HG03521 (cell line): ENCODE measurements around the gene ZCCHC2.

Experiments used
- ATAC-seq: cut with Tn5 transposase; IDR thresholded peaks from one replicate; pipeline ENCODE4 v1.9.1; 2021; ENCODE audit warnings: mild to moderate bottlenecking, moderate library complexity; ENCODE audit not compliant: unreplicated experiment

ZCCHC2 gene

GRCh38 chr18:62605685-62606084 lies 82.9 kb downstream of the ZCCHC2 start:
- no peak for ATAC-seq

- ATAC-seq: no peak
Measured at GRCh38 chr18:62606106-62606505, 83.3 kb downstream of the ZCCHC2 start.

DNA sequence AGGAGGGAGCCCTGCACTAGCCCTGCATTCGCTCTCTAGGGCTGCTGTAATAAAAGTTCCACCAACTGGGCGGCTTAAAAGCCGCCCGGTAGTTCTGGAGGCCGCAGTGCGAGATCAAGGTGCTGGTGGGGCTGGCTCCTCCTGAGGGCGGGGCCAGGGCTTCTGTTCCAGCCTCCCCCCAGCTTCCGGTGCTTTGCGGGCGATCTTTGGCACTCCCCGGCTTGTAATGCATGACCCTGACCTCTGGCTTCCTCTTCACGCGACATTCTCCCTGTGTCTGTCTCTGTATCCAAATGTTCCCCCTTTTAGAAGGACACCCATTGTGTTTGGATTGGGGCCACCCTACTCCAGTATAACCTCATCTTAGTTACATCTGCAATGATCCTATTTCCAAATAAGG lies 84.5 kb downstream of the ZCCHC2 start:
- ATAC-seq: no peak

GRCh38 chr18:62607708-62608428 lies 85.0 kb downstream of the ZCCHC2 start:
- no peak for ATAC-seq

GRCh38 chr18:62609764-62610163 lies 86.9 kb downstream of the ZCCHC2 start:
- ATAC-seq: no peak

DNA sequence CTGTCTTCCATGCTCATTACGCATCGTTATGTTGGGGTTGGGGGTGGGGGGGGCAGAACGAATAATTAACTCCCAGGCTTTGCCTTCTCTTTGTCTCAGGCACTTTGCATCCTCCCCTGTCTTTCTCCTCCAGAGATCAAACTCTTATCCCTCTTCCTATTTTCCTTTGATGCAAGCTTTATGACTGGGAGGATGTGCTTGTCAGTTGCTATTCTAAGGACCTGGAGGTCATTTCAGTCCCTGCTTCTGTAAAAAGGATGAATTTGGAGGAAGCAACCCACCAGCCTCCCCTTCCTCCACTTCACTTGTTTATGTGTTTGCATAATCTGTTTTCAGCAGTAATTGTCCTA lies 87.5 kb downstream of the ZCCHC2 start:
- no peak for ATAC-seq

GRCh38 chr18:62610701-62611411 lies 88.0 kb downstream of the ZCCHC2 start:
- ATAC-seq: no peak

- no peak for ATAC-seq
Measured at GRCh38 chr18:62611453-62612288, 88.8 kb downstream of the ZCCHC2 start.

DNA sequence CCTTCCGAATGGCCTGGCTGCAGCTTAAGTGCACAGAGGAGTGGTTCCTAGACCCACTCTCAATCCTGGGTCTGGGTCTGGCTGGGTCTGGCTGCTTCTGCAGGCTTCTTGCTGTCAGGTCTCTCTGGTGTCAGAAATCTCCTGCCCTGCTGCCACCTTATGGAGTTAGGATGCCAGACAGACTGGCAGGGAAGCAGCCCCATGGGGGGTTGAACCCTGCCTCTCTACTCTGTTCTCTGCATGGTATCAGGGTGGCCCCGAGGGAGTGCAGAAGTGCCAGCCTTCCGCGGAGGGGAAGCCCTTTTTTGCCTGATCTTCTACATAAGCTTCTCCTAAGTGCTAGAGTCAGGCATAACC lies 89.4 kb downstream of the ZCCHC2 start:
- no peak for ATAC-seq

DNA sequence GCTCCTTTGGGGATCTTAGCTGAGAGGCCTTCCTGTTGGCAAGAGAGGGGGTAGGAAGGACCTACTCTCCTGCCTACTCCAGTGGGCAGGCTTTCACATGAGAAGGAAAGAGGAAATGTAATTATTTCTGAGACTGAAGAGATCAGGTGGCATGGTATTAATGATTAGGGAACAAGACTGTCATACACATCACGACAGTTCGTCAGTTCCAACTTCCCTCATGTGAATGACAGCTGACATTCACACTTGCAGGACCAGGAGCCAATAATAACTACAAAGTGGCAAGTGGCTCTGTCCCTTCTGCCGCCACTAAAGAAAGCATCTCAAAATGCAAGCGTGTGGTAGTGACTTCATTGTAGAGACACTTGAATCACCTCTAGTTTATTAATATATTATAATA lies 90.0 kb downstream of the ZCCHC2 start:
- ATAC-seq: no peak

GRCh38 chr18:62614494-62614893 lies 91.7 kb downstream of the ZCCHC2 start:
- ATAC-seq: no peak

GRCh38 chr18:62616331-62616805 lies 93.5 kb downstream of the ZCCHC2 start:
- no peak for ATAC-seq

- no peak for ATAC-seq
Measured at GRCh38 chr18:62617793-62618591, 95.2 kb downstream of the ZCCHC2 start.

DNA sequence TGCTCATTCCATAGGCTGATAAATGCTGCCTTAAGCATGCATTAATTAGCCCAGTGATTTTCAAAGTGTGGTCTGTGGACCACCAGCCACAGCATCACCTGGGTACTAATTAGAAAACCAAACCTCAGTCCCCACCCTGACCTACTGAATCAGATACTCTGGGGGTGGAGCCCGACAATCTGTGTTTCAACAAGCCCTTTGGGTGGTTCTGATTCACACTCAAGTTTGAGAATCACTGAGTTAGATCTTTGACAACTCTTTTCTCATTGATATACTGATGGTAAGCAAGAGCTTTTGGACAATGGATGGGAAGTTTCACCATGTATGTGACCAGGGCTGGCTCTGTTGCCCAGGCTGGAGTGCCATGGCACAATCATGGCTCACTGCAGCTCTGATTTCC lies 95.9 kb downstream of the ZCCHC2 start:
- no peak for ATAC-seq

DNA sequence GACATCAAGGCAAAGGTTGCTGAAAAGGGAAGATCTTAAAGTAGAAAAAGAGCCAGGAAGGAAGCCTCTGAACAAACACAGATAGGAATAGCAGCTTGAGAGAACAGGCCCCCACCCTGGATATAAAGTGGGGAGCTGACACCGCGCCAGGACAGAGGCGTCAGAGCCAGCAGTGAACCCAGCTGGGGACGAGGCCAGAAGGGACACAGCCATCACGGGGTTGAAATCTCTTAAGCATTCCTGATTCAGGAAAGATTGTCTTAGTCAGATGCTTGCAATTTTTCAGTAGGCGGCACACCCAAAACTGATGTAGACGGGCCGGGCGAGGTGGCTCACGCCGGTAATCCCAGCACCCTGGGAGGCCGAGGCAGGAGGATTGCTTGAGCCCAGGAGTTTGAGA lies 98.7 kb downstream of the ZCCHC2 start:
- ATAC-seq: no peak

- ATAC-seq: no peak
Measured at GRCh38 chr18:62625019-62625418, 102.2 kb downstream of the ZCCHC2 start.
